HG03521 (cell line): ENCODE results near the gene IGSF22.
"Not testable (repeated sequence)": the region's sequence is repeated elsewhere in the genome, so short reads cannot be mapped to it uniquely, and the experiment has no call there.

ENCODE experiments used
- ATAC-seq: cut with Tn5 transposase; IDR thresholded peaks from one replicate; pipeline ENCODE4 v1.9.1; 2021; ENCODE audit warnings: mild to moderate bottlenecking, moderate library complexity; ENCODE audit not compliant: unreplicated experiment

Gene IGSF22

DNA sequence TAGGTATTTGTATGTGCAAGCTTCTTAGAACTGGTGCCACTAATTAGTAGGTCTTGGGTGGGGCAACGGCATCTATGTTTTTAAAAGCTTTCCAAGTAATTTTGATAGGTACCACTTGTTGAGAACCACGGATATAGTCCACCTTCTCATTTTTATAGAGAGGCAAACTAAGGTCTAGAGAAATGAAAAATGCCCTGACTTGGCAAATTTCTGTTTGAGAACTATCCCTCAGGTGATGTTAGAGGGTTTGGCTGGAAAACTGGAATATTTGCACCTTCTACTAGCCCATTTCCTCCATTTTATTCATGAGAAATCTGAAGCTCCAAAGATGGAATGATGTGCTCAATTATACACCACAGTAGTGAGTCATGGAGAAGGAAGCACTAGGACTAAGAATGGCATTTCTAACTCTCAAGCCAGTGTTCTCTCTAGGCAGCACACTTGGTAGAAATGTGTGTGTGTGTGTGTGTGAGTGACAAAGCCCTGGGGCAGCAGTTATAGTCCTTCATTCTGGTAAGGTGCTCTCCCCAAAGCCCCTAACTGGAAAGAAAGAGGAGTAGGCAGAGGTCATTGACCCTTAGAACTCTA lies 29.3 kb downstream of the IGSF22 start:
- ATAC-seq = no peak

DNA sequence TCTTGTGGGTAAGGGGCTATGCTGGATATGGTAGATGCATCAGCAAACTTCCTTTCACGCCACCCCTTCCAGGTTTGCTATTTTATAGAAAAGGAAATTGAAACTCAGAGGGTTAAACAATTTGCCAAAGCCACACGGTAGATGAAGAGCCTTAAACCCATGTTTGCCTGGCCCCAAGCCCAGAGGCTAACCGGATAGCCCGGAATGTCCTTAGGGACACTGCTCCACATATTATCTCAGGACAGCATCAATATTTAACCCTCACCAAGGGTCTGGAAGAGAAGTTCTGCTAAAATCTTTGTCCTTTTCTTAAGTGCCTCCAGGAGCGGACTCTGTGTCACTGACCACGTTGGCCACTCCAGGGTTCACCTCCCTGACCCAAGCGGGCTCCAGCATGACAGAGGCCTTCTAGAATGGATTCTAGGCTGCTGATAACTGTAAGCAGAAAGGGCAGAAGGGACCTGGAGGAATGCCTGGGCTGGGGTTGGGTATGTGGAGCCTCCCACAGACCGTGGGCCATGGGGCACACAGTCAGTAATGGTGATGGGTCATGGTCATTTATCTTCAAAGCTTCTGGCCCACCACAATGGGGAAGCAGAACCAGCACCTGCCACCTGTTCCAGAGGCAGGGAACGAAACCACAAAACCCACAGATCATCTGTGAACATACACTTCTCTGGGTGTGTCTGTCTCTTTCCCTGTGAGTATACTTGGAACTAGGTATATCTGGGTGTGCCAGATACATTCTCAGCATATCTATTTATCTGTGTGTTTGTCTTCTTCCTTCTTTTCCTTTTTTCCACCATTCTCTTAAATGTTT lies 32.8 kb downstream of the IGSF22 start:
- ATAC-seq = no peak

DNA sequence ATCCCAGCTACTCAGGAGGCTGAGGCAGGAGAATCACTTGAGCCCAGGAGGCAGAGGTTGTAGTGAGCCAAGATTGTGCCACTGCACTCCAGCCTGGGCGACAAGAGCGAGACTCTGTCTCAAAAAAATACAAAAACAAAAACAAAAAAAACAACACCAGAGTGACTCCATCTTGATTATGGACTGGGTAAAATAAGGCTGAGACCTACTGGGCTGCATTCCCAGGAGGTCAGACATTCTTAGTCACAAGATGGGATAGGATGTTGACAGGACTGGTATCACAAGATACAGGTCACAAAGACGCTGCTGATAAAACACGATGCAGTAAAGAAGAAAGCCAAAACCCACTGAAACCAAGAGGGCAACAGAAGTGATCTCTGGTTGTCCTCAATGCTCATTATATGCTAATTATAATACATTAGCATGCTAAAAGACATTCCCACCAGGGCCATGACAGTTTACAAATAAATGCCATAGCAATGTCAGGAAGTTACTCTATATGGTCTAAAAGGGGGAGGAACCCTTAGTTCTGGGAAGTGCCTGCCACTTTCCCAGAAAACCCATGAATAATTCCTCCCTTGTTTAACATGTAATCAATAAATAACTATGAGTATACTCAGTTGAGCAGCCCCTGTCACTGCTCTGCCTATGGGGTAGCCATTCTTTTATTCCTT lies 34.4 kb downstream of the IGSF22 start:
- ATAC-seq = not testable (repeated sequence)

- ATAC-seq = no peak
Observed at GRCh38 chr11:18684267-18684666, 41.7 kb downstream of the IGSF22 start.

- ATAC-seq = no peak
Observed at GRCh38 chr11:18682466-18682865, 43.5 kb downstream of the IGSF22 start.

GRCh38 chr11:18681949-18682348 lies 44.0 kb downstream of the IGSF22 start:
- not testable (repeated sequence) for ATAC-seq

GRCh38 chr11:18677560-18677959 lies 48.4 kb downstream of the IGSF22 start:
- no peak for ATAC-seq

- no peak for ATAC-seq
Observed at GRCh38 chr11:18676803-18677202, 49.2 kb downstream of the IGSF22 start.

- ATAC-seq = not testable (repeated sequence)
Observed at GRCh38 chr11:18672209-18672608, 53.8 kb downstream of the IGSF22 start.

DNA sequence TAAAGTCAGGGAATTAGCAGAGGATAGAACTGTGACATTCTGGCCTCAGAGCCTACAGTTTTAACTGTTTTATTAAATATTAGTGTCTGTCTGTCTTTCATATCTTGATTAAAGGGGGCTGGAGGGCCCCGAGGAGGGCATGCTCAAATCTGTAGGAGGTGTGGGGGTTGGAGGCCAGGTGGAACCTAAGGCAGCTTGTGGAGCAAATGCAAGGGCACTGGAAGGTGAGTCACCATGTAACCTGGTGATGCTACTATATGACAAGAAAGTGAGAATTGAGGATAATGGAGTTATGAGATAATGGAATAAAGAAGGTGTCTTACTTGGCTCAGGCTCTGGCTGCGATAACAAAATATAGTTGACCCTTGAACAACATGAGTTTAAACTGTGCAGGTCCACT lies 54.7 kb downstream of the IGSF22 start:
- ATAC-seq = no peak

- no peak for ATAC-seq
Observed at GRCh38 chr11:18669711-18670110, 56.3 kb downstream of the IGSF22 start.

- ATAC-seq = no peak
Observed at GRCh38 chr11:18669219-18669596, 56.8 kb downstream of the IGSF22 start.

- ATAC-seq = no peak
Observed at GRCh38 chr11:18668131-18668530, 57.9 kb downstream of the IGSF22 start.

GRCh38 chr11:18665353-18665872 lies 60.6 kb downstream of the IGSF22 start:
- ATAC-seq = not testable (repeated sequence)

GRCh38 chr11:18657673-18658072 lies 68.3 kb downstream of the IGSF22 start:
- no peak for ATAC-seq
